Measurements from ENCODE around the gene C3orf85.
"Not testable (repeated sequence)": the region's sequence is repeated elsewhere in the genome, so short reads cannot be mapped to it uniquely, and the experiment has no call there.

C3orf85 gene

GRCh38 chr3:109118584-109118983 lies 17.9 kb upstream of the C3orf85 start:
- TF ChIP-seq CTCF (IDR thresholded peaks at IDR 0.05; ENCODE audit: low read depth, low read length, missing control alignments), result no peak
- no peak for DNase-seq (ENCODE audit: low read depth)
- in situ Hi-C loops (cut with HindIII; ENCODE audit: low sequenced_read_pairs), result no loop called here
- H3K4me3 ChIP-seq (ENCODE audit: low read depth, low read length), result no peak overlapping the region

- H3K4me3 ChIP-seq (ENCODE audit: low read depth, low read length), result no peak overlapping the region
- DNase-seq (ENCODE audit: low read depth), result no peak
- TF ChIP-seq CTCF (IDR thresholded peaks at IDR 0.05; ENCODE audit: low read depth, low read length, missing control alignments), result no peak
- in situ Hi-C loops (cut with HindIII; ENCODE audit: low sequenced_read_pairs), result no loop called here
Observed at GRCh38 chr3:109122690-109123089, 13.8 kb upstream of the C3orf85 start.

GRCh38 chr3:109125902-109126301 lies 10.6 kb upstream of the C3orf85 start:
- no peak for TF ChIP-seq CTCF (IDR thresholded peaks at IDR 0.05; ENCODE audit: low read depth, low read length, missing control alignments)
- DNase-seq (ENCODE audit: low read depth), result no peak
- no peak overlapping the region for H3K4me3 ChIP-seq (ENCODE audit: low read depth, low read length)
- in situ Hi-C loops (cut with HindIII; ENCODE audit: low sequenced_read_pairs), result no loop called here

- H3K4me3 ChIP-seq (ENCODE audit: low read depth, low read length), result no peak overlapping the region
- TF ChIP-seq CTCF (IDR thresholded peaks at IDR 0.05; ENCODE audit: low read depth, low read length, missing control alignments), result no peak
- no peak for DNase-seq (ENCODE audit: low read depth)
- in situ Hi-C loops (cut with HindIII; ENCODE audit: low sequenced_read_pairs), result no loop called here
Observed at GRCh38 chr3:109127553-109127952, 9.0 kb upstream of the C3orf85 start.

GRCh38 chr3:109131276-109131675 lies 5.2 kb upstream of the C3orf85 start:
- H3K4me3 ChIP-seq (ENCODE audit: low read depth, low read length), result no peak overlapping the region
- no peak for TF ChIP-seq CTCF (IDR thresholded peaks at IDR 0.05; ENCODE audit: low read depth, low read length, missing control alignments)
- DNase-seq (ENCODE audit: low read depth), result no peak
- in situ Hi-C loops (cut with HindIII; ENCODE audit: low sequenced_read_pairs), result no loop called here

- TF ChIP-seq CTCF (IDR thresholded peaks at IDR 0.05; ENCODE audit: low read depth, low read length, missing control alignments), result no peak
- no peak overlapping the region for H3K4me3 ChIP-seq (ENCODE audit: low read depth, low read length)
- in situ Hi-C loops (cut with HindIII; ENCODE audit: low sequenced_read_pairs), result no loop called here
- DNase-seq (ENCODE audit: low read depth), result peak; percentile 49
Observed at GRCh38 chr3:109132801-109133473, 3.6 kb upstream of the C3orf85 start.

GRCh38 chr3:109133474-109133816 lies 3.1 kb upstream of the C3orf85 start:
- in situ Hi-C loops (cut with HindIII; ENCODE audit: low sequenced_read_pairs); H3K4me3 ChIP-seq (ENCODE audit: low read depth, low read length); DNase-seq (ENCODE audit: low read depth): not testable (repeated sequence)
